Nephron (organoid): ENCODE data around the gene PCDH1.
A peak's percentile ranks its signal among the peaks of the same experiment; 100 is the strongest.

Source experiments
- H3K27ac Mint-ChIP-seq, 3 experiments: 2 replicates each; pipeline ENCODE4 v1.8.0; 2020; ENCODE audit warnings: mixed read lengths in 3 of 3, mild to moderate bottlenecking in 2 of 3, moderate library complexity in 1 of 3
- H3K27me3 Mint-ChIP-seq: 2 replicates; pipeline ENCODE4 v1.8.0; 2021; ENCODE audit warnings: low read depth, mild to moderate bottlenecking, moderate library complexity, mixed read lengths
- H3K36me3 Mint-ChIP-seq: 2 replicates; pipeline ENCODE4 v1.8.0; 2020; ENCODE audit warnings: low read depth, mixed read lengths
- H3K4me1 Mint-ChIP-seq: 2 replicates; pipeline ENCODE4 v1.8.0; 2020; ENCODE audit warnings: mixed read lengths
- H3K4me3 Mint-ChIP-seq, 3 experiments: 2 replicates each; pipeline ENCODE4 v1.8.0; 2020; ENCODE audit warnings: mild to moderate bottlenecking in 3 of 3, mixed read lengths in 3 of 3, moderate library complexity in 2 of 3
- H3K9me3 Mint-ChIP-seq: 2 replicates; pipeline ENCODE4 v1.8.0; 2020; ENCODE audit warnings: mixed read lengths
- TF ChIP-seq, protein P1 (sequence below), 3 experiments: fragments of 200-600 bp; sonication (generic); IDR thresholded peaks; one replicate each; pipeline ENCODE4 v1.5.0; 2021; ENCODE audit warnings: antibody characterized with exemption in 3 of 3; ENCODE audit not compliant: unreplicated experiment in 3 of 3

PCDH1 gene

DNA sequence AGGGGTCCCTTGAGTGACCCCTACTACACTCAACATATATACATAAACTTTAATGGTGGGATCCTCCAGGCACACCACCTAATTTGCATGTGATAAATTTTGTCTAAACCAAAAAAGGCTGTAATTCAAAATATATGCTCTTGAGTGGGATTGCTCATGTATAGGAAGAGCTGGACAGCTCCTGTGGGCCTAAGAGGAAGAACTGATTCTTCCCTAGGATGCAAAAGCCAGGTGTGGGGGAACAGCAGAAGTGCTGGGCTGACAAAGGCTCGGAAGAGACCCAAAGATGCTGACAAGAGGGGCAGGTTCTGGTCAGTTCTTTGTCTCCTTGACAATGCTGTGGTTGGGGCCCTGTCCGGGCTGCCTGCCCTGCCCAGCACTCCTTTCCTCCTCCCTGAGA, 43.9 kb downstream of the PCDH1 start:
- Mint-ChIP-seq H3K4me3 (no peak overlapping the region), H3K27ac (peak overlapping the region; percentile 60 to 77 (median 72)), H3K36me3 (no peaks in the 10 kb centered on the region), H3K27me3 (peaks cover 21% of the 10 kb centered on the region), H3K9me3 (no peaks in the 10 kb centered on the region), H3K4me1 (peaks cover 25% of the 10 kb centered on the region)
- TF ChIP-seq, protein P1, sequence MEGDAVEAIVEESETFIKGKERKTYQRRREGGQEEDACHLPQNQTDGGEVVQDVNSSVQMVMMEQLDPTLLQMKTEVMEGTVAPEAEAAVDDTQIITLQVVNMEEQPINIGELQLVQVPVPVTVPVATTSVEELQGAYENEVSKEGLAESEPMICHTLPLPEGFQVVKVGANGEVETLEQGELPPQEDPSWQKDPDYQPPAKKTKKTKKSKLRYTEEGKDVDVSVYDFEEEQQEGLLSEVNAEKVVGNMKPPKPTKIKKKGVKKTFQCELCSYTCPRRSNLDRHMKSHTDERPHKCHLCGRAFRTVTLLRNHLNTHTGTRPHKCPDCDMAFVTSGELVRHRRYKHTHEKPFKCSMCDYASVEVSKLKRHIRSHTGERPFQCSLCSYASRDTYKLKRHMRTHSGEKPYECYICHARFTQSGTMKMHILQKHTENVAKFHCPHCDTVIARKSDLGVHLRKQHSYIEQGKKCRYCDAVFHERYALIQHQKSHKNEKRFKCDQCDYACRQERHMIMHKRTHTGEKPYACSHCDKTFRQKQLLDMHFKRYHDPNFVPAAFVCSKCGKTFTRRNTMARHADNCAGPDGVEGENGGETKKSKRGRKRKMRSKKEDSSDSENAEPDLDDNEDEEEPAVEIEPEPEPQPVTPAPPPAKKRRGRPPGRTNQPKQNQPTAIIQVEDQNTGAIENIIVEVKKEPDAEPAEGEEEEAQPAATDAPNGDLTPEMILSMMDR (IDR thresholded peaks at IDR 0.05; ENCODE audit: unreplicated experiment in 3 of 3), result no peak

DNA sequence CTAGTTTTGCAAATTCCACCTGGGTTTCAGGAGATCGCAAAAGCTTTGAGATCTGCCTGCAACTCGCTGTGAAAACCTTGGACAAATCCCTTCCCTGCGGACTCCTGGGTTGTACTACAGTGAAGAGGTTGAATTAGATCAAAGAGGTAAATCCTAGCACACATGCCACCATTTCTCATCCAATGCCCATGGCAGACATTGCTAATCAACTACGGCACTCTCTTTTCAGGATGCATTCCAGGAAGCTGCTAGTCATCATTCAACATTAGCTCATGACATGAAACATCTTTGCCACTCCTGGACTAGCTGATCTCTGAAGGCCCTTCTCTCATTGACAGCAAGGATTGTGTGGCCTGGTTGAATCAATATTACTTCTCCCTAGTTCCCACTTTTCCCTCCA, 46.1 kb downstream of the PCDH1 start:
- Mint-ChIP-seq H3K9me3 (no peaks in the 10 kb centered on the region), H3K27ac (peak overlapping the region in 2 of 3 experiments; percentile 0 to 37), H3K4me3 (no peak overlapping the region), H3K4me1 (peaks cover 19% of the 10 kb centered on the region), H3K27me3 (peaks cover 14% of the 10 kb centered on the region), H3K36me3 (no peaks in the 10 kb centered on the region)
- TF ChIP-seq, protein P1 (IDR thresholded peaks at IDR 0.05; ENCODE audit: unreplicated experiment in 3 of 3), result no peak

- H3K36me3 Mint-ChIP-seq, result no peaks in the 10 kb centered on the region
- peaks cover 26% of the 10 kb centered on the region for H3K27me3 Mint-ChIP-seq
- no peak overlapping the region for H3K4me3 Mint-ChIP-seq
Observed at GRCh38 chr5:141828162-141828561, 50.0 kb downstream of the PCDH1 start.

DNA sequence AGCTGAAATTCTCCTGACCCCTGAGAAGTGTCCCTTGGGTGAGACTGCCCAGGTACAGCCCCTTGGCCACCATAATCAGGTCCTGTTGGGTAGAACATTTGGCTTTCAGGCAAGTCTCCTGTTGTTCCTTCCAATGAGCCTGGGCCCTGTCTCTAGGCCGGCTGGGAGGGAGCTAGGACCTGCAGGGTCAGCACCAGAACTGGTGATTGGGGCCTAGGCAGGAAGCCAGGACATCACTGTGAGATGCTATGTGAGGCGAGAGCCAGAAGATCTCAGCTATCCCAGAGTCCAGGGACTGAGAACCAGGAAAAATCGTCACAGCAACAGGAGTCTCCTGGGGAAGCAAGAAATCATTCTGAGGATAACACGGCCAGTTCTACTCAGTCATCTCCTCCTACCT, 51.5 kb downstream of the PCDH1 start:
- Mint-ChIP-seq H3K27ac (peak overlapping the region; percentile 43 to 76 (median 60)), H3K27me3 (peaks cover 21% of the 10 kb centered on the region), H3K4me1 (peaks cover 25% of the 10 kb centered on the region), H3K4me3 (no peak overlapping the region), H3K36me3 (no peaks in the 10 kb centered on the region), H3K9me3 (no peaks in the 10 kb centered on the region)
- TF ChIP-seq, protein P1 (IDR thresholded peaks at IDR 0.05; ENCODE audit: unreplicated experiment in 3 of 3), result no peak

More at GRCh38 chr5:141828162-141828561, 50.0 kb downstream of the PCDH1 start:
- peaks cover 23% of the 10 kb centered on the region for H3K4me1 Mint-ChIP-seq
- TF ChIP-seq, protein P1 (IDR thresholded peaks at IDR 0.05; ENCODE audit: unreplicated experiment in 3 of 3), result no peak
- no peak overlapping the region for H3K27ac Mint-ChIP-seq
- no peaks in the 10 kb centered on the region for H3K9me3 Mint-ChIP-seq

GRCh38 chr5:141825791-141826560, 52.2 kb downstream of the PCDH1 start:
- Mint-ChIP-seq H3K27ac (peak overlapping the region; percentile 40 to 76 (median 49)), H3K4me1 (peaks cover 29% of the 10 kb centered on the region), H3K9me3 (no peaks in the 10 kb centered on the region), H3K36me3 (no peaks in the 10 kb centered on the region), H3K4me3 (no peak overlapping the region), H3K27me3 (peaks cover 21% of the 10 kb centered on the region)
- TF ChIP-seq, protein P1 (IDR thresholded peaks at IDR 0.05; ENCODE audit: unreplicated experiment in 3 of 3), result peak in 1 of 3 experiments; percentile 44

- Mint-ChIP-seq H3K9me3 (no peaks in the 10 kb centered on the region), H3K4me3 (no peak overlapping the region), H3K36me3 (no peaks in the 10 kb centered on the region), H3K27me3 (peaks cover 21% of the 10 kb centered on the region), H3K27ac (peak overlapping the region in 2 of 3 experiments; percentile 40 to 76), H3K4me1 (peaks cover 29% of the 10 kb centered on the region)
- TF ChIP-seq, protein P1 (IDR thresholded peaks at IDR 0.05; ENCODE audit: unreplicated experiment in 3 of 3), result no peak
Observed at GRCh38 chr5:141825241-141825671, 53.0 kb downstream of the PCDH1 start.
